ENCODE results near the gene CNNM3.

CNNM3 gene

GRCh38 chr2:96819128-96819875 is 3.2 kb downstream of the CNNM3 start:
- no peak for DNase-seq

GRCh38 chr2:96819876-96820511 is 3.9 kb downstream of the CNNM3 start:
- DNase-seq = no peak

GRCh38 chr2:96821113-96821675 is 5.1 kb downstream of the CNNM3 start:
- DNase-seq = no peak

GRCh38 chr2:96822786-96823185 is 6.7 kb downstream of the CNNM3 start:
- no peak for DNase-seq

GRCh38 chr2:96823198-96823597 is 7.1 kb downstream of the CNNM3 start:
- no peak for DNase-seq

- no peak for DNase-seq
Measured at GRCh38 chr2:96824079-96824870, 8.2 kb downstream of the CNNM3 start.

- no peak for DNase-seq
Measured at GRCh38 chr2:96825057-96825456, 9.0 kb downstream of the CNNM3 start.

GRCh38 chr2:96826546-96827278 is 10.6 kb downstream of the CNNM3 start:
- DNase-seq = no peak

- DNase-seq = no peak
Measured at GRCh38 chr2:96828436-96828835, 12.4 kb downstream of the CNNM3 start.

GRCh38 chr2:96828874-96829273 is 12.8 kb downstream of the CNNM3 start:
- no peak for DNase-seq

- DNase-seq = no peak
Measured at GRCh38 chr2:96830044-96830562, 14.0 kb downstream of the CNNM3 start.

- no peak for DNase-seq
Measured at GRCh38 chr2:96831679-96832078, 15.6 kb downstream of the CNNM3 start.

- DNase-seq = no peak
Measured at GRCh38 chr2:96832408-96832753, 16.3 kb downstream of the CNNM3 start.

- DNase-seq = no peak
Measured at GRCh38 chr2:96832754-96833507, 16.9 kb downstream of the CNNM3 start.

- DNase-seq = no peak
Measured at GRCh38 chr2:96835830-96836229, 19.8 kb downstream of the CNNM3 start.

- no peak for DNase-seq
Measured at GRCh38 chr2:96837575-96837974, 21.5 kb downstream of the CNNM3 start.

GRCh38 chr2:96838345-96839292 is 22.6 kb downstream of the CNNM3 start:
- DNase-seq = no peak

GRCh38 chr2:96839293-96839874 is 23.3 kb downstream of the CNNM3 start:
- DNase-seq = no peak

GRCh38 chr2:96839875-96840850 is 24.1 kb downstream of the CNNM3 start:
- DNase-seq = no peak
